SHP77 treated with DMSO at 0.1 percent for 48 hours (cell line): Measurements from ENCODE around the gene THOC3.
"Not testable (repeated sequence)": the region's sequence is repeated elsewhere in the genome, so short reads cannot be mapped to it uniquely, and the experiment has no call there.

Experiments
- DNase-seq: peaks from one replicate; lab custom pipeline; 2025; lab: John Stamatoyannopoulos, UW

The THOC3 gene

GRCh38 chr5:175938489-175938888 lies 29.6 kb downstream of the THOC3 start:
- DNase-seq = not testable (repeated sequence)

DNA sequence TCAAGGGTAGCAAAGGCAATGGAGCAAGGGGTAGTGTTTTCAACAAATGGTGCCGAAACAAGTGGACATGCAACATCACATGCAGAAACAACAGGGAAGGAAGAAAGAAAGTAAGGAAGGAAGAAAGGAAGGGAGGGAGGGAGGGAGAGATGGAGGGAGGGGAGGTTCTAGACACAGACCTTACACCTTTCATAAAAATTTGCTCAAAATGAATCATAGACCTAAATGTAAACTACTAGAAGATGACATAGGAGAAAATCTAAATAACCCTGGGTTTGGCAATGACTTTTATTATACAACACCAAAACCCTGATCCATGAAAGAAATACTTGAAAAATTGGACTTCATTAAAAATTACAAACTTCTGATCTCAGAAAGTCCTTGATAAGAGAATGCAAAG lies 39.4 kb downstream of the THOC3 start:
- not testable (repeated sequence) for DNase-seq

DNA sequence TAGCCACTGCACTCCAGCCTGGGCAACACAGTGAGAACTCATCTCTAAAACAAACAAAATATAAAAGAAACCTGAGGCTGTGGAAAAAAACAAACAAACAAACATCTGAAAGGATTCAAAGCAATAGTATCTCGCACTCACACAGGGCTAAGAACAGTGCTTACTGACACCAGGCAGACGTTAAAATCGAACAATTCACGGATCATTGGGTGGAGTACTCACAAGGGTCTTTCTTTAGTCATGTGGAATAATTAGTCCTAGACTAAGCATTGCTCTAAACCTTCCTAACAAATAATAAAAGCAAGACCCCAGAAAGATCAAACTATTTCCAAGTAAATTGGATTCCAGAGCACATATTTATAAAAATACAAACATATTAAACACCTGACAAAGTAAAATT lies 43.0 kb downstream of the THOC3 start:
- DNase-seq = not testable (repeated sequence)

DNA sequence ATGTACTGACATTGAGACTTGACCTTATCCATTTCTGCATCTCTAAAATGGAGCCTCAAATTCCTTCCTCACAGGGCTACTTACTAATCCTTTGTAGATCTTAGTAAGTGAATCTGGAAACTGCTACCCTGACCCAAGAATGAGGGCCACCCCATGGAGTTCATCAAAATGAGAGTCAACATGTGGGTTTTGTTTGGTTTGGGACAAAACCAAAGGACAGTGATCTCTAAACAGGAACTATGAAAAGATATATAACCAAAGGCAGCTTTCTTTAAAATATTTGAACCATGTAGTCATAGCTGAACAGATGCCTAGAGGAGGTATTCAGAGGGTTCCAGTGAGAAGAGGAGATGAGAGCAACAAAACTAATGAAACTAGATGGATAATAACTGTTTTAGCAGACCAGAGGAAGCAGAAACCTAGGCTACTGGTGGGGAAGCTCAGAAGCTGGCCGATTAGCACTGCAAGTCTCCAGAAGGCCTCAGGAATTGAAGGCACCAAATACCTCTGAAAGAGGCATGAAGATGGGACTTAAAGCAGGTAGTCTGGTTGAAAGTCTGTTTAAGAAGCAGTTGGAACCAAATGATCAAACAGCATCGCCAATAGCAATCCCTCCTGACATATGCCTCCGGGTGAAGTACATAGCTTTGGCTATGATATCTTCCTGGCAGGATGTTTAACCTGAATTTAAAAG lies 45.8 kb downstream of the THOC3 start:
- DNase-seq = no peak

DNA sequence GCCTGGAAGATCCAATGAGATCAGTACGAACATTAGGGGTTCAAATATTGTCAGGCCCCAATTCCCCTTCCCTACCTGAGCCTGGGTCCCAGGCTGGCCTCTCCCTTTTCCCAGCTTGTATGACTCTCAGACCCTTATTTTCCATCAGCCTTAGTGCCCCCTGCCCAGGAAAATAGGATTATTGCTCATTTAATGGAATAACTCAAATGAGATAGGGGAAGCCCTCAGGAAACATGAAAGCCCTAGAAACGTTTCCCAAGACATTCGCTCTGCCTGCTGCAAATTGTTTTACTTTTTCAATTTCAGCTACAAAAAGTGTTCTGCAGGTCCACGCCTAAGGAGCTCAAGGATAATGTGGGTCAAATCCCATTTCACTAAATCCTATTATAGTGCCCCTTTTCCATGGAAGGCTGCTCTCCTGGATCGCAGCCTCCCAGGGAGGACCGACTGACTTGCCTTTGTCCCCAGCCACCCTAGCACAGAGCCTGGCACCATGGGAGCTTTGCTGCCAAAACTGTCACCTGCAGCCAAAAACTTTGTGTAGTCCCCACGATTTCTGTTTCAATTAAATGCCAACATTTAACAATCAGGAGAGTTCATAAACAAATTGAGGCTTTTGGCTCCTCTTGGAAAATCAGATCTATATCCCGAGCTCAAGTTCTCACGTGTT lies 46.9 kb downstream of the THOC3 start:
- DNase-seq = no peak

DNA sequence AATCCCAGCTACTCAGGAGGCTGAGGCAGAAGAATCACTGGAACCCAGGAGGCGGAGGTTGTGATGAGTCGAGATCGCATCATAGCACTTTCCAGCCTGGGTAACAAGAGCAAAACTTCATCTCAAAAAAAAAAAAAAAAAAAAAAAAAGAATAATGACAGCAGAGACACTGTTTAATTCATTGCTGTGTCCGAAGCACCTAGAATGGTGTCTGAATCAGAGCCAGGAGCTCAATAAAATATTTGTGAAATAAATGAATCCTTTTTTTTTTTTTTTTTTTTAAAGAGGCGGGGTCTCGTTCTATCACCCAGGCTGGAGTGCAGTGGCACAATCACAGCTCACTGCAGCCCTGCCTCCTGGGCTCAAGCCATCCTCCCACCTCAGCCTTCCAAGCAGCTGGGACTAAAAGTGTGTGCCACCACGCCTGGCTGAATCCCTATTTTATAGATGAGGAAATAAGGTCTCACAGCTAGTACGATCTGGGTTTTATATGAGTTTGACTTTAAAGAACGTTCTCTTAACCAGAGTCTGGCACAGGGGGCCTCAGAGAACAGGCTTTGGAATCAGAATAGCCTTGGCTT lies 47.8 kb downstream of the THOC3 start:
- no peak for DNase-seq

- DNase-seq = not testable (repeated sequence)
Measured at GRCh38 chr5:175915066-175916037, 52.8 kb downstream of the THOC3 start.

- not testable (repeated sequence) for DNase-seq
Measured at GRCh38 chr5:175913835-175914672, 54.1 kb downstream of the THOC3 start.

- DNase-seq = not testable (repeated sequence)
Measured at GRCh38 chr5:175910072-175910471, 58.0 kb downstream of the THOC3 start.
